Stimulated activated CD8-positive, alpha-beta memory T cell treated with anti-CD3 and anti-CD28 coated beads, Interleukin-15, amount 100 ng/mL, for 4 hours (primary cell): ENCODE results near the gene CASP14.
"Not testable (repeated sequence)": the region's sequence is repeated elsewhere in the genome, so short reads cannot be mapped to it uniquely, and the experiment has no call there.

Experiments used
- DNase-seq, 2 donors: peaks; one replicate each; pipeline ENCODE4 v3.0.0-alpha.2; 2020; ENCODE audit warnings: low read depth in 2 of 2

Gene CASP14, protein sequence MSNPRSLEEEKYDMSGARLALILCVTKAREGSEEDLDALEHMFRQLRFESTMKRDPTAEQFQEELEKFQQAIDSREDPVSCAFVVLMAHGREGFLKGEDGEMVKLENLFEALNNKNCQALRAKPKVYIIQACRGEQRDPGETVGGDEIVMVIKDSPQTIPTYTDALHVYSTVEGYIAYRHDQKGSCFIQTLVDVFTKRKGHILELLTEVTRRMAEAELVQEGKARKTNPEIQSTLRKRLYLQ

DNA sequence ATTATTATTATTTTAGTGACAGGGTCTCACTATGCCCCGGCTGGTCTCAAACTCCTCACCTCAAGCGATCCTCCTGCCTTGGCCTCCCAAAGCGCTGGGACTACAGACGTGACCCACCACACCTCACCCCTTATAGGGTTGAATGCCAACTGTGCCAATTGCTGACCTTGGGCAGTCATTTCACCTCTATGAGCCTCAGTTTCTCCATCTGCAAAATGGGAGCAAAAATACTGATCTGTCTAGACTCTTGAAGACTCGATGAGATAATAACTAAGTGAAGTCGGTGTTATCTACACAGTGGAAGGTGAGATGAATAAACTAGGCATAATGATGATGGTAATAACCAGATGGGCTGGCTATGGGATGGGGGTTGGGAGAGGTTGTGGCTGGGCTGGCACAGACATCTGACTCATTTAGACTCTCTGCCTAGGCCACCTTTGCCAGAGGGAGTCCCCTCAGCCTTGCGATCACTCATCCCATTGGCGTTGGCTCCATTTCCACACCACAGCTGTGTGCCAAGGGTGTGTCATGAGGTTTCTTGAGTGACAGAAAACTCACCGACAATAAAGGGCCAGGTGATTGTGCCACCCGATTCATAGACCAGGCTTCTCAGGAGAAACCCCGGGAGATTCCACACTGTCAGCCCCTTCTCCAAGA lies at the start of gene CASP14:
TSS of gene CASP14 (plus strand) at position 596 of the 657 bp plus-strand sequence. CDS start 2,772 bp downstream, outside the sequence.
- no peak for DNase-seq

DNA sequence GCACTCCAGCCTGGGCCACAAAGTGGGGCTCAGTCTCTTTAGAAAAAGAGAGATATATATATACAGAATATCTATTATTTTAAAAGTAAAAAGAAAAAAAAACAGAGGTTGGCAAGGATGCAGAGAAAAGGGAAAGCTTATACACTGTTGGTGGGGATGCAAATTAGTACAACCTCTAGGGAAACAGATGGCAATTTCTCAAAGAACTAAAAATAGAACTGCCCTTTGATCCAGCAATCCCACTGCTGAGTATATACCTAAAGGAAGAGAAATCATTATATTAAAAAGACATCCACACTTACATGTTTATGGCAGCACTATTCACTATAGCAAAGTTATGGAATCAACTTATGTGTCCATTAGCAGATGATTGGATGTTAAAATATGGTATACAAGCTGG lies 41.0 kb upstream of the CASP14 start:
- DNase-seq, result no peak

DNA sequence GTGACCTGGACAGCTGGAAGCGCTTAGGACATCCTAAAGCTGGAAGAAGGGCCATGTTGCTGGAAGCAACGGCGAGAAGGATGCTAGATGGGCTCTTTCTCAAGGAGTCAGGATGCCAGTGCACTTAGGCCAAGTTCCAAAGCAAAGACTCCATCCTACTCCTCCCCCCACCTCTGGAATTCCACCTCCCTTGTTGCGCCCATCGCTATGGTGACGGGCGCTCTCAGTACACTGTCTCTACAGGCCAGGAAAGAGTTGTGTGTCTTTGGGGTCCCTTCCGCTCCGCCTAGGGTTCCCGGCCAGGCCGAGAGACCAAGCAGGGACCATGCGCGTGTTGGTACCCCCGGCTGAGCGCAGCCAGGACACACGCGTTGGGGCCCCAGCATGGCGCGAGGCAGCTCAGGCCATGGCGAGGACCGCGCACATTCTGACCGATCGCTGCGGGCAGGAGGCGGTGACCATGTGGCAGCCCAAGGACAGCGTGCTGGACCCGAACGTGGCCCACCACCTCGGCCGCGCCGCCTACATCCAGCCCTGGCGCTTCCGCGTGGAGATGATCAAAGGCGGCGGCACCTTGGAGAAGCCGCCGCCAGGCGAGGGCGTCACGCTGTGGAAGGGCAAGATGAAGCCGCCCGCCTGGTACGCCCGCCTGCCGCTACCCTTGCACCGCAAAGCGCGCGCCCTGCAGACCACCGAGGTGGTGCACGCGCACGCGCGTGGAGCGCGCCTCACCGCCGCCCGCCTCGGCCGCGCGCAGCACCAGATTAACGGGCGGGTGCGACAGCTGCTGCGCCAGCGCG lies 38.6 kb upstream of the CASP14 start:
- DNase-seq, result no peak

DNA sequence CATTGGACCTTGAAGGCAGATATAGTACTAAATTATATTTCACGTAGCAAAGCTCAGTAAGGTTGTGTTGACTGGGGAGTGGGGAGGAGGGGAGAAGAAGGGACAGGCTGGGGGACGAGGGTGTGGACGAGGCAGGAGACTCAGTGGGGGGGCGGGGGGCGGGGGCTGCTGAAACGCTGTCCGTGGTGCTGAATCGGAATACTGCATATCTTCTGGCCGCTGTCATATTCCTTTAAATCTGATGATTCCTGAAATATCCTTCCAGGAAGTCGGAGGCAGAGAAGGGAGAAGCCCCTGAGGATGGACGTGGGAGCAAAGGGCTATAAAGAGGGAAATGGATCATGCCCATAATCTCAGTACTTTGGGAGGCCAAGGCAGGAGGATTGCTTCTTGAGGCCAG lies 34.7 kb upstream of the CASP14 start:
- DNase-seq, result no peak

DNA sequence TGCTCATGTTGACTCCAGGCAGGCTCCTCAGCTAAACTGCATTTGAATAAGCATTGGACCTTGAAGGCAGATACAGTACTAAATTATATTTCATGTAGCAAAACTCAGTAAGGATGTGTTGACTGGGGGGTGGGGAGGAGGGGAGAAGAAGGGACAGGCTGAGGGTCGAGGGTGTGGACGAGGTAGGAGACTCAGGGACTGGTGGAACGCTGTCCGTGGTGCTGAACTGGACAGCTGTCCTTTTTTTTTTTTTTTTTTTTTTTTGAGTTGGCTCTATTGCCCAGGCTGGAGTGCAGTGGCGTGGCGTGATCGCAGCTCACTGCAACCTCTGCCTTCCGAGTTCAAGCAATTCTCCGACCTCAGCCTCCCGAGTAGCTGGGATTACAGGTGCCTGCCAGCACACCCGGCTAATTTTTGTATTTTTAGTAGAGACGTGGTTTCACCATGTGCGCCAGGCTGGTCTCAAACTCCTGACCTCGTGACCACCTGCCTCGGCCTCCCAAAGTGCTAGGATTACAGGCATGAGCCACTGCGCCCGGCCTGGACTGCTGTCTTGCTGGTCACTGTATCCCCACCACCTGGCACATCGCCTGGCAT lies 33.2 kb upstream of the CASP14 start:
- no peak for DNase-seq

DNA sequence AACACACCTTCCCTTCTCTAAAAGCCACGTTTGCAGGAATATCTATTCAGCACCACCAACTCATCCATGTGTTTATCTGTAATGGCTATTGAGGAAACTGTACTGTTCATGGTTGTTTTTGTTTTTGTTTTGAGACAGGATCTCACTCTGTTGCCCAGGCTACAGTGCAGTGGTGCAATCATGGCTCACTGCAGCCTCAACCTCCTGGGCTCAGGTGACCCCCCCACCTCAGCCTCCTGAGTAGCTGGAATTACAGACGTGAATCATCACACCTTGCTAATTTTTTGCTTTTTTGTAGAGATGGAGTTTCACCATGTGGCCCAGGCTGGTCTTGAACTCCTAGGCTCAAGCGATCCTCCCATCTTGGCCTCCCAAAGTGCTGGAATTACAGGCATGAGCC lies 30.4 kb upstream of the CASP14 start:
- DNase-seq, result not testable (repeated sequence)

DNA sequence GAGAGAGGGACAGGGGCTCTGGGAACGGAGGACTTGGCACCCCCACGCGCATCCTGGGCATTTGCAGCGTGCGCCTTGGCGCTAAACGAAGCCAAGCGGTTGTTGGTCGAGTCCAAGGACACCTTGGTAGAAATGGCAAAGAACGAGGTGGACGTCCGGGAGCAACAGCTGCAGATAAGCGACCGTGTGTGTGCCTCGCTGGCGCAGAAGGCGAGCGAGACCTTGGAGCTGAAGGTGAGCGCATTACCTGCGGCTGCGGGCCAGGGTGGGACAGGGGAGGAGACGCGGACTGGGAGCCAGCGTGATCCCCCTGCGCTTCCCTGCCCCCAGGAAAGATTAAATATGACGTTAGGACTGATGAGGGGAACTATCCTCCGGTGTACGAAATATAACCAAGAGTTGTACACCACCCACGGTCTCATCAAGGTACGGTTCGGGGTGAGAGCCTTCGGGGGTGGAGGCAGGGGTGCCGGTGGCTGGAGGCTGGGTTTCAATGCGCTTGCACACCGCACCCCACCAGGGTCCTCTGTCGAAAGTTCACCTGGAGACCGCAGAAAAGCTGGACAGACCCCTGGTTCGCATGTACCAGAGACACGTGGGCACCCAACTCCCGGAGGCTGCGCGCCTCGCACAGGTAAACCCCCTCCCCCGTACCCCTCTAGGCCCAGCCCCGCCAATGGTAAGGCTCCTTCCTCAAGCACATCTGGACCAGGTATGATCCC lies 27.8 kb upstream of the CASP14 start:
- no peak for DNase-seq

DNA sequence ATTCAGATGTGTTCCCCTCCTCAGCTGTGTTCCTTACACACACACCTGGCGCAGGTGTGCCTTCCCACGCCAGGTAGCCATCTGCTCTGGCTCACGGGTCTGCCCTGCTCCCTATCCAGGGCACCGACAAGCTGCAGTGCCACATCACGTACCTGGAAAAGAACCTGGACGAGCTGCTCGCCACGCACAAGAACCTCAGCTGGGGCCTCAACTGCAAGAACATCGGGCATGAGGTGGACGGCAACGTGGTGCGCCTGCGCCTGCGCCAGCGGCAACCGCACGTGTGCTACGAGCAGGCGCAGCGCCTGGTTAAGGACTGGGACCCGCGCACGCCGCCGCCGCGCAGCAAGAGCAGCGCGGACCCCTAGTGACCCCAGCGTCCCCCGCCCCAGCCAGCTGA lies 26.5 kb upstream of the CASP14 start:
- DNase-seq, result no peak

DNA sequence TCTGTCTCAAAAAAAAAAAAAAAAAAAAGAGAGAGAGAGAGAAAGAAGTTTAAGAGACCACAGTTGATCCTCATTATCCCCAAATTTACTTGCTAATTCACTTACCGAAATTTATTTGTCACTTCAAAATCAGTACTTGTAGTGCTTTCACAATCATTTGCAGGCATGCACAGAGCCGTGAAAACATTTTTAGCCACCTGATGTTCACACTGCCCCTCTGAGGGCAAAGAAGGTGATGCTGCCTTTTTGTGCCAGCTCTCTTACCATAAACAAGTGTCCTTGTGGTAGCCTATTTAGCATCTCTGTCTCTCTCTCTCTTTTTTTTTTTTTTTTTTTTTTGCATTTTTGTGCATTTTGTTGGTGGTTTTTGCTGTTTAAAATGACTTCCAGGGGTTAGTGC lies 24.1 kb upstream of the CASP14 start:
- DNase-seq, result no peak

DNA sequence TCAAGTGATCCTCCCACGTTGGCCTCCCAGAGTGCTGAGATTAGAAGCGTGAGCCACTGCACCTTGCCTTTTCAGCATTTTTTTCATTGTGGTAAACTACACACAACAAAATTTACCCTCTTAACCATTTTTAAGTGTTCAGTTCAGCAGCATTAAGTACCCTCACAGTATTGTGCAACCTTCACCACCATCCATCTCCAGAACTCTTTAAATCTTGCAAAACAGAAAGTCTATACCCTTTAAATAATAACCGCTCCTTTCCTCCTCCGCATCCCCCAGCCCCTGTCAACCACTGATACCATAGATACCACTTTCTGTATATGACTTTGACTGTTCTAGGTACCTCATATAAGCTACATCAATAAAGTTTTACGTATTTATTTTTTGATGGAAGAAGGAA lies 20.8 kb upstream of the CASP14 start:
- no peak for DNase-seq

DNA sequence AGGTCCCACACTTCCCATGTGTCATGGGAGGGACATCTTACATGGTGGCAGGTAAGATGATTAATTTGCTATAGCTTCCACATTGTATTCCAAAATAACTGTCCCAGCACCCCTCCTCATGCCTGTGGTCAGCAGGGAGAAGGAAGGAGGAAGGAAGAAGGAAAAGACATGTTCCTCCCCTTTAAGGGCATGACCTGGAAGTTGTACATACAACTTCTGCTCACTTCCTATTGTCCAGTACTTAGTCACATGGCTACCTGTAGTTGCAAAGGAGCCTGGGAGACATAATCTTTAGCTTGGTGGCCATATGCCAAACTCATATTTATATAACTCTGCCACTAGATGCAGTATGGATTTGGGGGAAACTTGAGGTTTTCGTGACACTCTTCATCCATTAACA lies 17.6 kb upstream of the CASP14 start:
- DNase-seq, result no peak

DNA sequence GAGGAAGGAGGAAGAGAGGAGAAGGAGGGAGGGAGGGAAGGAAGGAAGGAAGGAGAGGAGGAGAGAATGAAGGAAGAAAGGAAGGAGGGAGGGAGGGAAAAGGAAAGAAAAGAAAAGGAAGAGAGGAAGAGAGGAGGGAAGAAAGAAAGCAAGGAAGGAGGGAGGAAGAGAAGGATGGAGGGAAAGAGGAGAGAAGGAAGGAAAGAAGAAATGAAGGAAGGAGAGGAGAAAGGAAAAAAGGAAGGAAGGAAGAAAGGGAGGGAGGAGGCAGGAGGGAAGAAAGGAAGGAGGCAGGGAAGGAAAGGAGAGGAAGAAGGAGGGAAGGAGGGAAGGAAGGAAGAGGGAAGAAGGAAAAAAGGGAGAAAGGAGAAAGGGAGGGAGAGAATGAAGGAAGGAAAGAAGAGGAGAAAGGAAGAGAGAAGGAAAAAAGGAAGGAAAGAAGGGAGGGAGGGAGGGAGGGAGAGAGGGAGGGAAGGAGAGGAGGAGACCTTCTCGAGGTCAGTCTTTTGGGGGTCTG lies 13.4 kb upstream of the CASP14 start:
- no peak for DNase-seq

DNA sequence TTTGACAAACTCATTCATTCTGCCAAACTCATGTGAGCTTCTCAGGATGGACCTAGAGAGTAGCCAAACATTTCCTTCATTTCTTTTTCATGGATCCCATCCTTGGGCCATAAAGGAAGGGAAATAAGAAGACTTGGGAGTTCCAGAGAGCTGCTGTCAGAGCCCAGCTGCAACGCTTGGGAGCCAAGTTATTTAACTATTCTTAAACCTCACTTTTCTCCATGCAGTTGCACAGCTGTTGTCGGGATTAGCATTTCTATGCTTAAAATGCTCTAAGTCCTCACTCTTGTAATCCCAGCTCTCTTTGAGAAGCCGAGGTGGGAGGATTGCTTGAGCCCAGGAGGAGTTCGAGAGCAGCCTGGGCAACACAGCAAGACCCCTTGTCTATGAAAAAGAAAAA lies 11.7 kb upstream of the CASP14 start:
- DNase-seq, result no peak

DNA sequence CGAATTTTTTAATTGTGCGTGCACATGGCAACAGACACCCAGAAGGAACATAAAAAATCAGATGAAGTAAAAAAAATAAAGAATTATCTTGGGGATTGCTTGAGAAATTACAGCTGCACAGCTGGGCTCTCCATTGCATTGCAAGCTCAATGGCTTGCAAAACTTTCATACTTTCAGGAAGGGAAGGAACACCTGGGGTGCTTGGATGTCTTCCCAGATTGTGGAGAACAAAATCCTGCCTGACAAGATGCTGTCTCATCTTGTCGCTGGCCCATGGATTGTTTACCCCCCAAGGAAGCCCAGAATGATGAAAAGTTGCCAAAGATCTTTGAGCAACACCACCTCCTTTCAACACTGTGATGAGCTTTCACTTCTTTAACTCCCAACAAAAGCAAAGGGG lies 11.0 kb upstream of the CASP14 start:
- DNase-seq, result no peak

DNA sequence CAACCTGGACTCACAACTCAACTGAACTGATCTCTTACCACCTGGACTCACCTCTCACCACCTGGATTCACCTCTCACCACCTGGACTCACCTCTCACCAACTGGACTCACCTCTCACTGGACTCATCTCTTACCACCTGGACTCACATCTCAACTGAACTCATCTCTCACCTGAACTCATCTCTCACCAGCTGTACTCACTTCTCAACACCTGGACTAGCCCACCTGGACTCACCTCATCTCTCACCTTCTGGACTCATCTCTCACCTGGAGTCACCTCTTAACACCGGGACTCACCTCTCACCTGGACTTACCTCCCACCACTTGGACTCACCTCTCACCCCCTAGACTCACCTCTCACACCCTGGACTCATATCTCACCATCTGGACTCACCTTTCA lies 7.3 kb upstream of the CASP14 start:
- DNase-seq, result no peak

DNA sequence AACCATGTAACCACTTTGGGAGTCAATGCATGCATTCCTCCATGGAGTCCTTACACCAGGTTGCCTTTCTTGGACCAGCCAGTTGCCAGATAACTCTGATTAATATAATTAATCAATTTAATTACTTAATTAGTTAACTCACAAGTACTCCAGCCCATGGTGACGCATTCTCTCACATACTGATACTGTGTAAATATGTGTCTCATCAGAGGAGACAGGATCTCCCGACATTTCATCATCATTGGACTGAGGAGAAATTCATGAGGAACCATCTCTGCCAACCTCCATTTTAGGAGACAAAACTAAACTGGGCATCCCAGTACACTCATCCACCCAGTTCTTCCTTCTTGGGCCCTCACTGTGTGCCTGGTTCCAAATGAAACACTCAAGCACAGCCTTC lies 6.5 kb upstream of the CASP14 start:
- no peak for DNase-seq

DNA sequence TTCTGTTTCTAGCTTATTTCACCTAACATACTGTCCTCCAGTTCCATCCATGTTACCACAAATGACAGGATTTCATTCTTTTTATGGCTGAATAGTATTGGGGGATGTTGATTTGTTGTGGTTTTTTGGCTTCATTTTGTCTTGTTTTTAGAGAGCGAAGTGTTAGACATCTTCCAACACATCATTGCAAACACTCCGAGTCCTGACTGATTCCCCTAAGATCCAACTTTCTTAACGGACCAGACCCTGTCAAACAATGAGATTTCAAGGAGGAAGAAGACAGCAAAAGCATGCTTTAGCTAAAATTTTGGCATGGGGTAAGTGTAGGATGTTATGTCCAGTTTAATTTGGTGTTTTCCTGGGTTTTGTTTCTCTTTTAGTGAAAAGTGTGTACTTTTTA lies 3.8 kb upstream of the CASP14 start:
- no peak for DNase-seq

DNA sequence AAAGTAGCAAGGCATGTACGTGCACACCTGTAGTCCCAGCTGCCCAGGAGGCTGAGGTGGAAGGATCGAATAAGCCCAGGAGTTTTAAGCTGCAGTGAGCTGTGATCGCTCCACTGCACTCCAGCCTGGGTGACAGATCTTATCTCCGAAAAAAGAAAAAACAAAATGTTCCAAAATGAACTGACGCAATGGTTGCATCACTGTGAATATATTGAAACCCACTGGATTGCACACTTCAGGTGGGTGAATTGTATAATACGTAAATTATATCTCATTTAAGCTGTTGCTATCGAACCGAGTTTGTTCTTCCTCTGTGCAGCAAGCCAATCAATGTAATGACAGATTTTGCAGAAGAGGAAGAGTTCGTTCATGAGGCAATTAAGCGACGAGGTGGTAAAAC lies 1.6 kb upstream of the CASP14 start:
- no peak for DNase-seq

DNA sequence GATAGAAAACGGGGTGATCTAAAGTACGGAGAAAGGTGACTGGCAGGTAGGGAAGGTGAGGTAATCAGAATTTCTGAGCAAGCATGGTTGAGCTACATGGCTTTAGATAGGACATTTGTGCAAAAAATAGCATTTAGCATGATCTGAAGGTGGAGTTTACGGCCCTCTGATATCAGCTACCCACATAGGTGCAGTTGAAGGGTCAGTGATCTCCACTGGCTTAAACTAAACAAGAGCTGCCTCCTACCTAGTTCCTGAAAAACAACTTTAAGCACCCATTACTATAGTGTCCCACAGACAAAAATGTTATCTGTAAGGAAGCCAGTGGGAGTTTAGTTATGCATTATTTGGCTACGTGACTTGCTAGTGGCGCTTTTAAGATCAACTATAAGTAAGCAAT lies 1.2 kb upstream of the CASP14 start:
- DNase-seq, result no peak

DNA sequence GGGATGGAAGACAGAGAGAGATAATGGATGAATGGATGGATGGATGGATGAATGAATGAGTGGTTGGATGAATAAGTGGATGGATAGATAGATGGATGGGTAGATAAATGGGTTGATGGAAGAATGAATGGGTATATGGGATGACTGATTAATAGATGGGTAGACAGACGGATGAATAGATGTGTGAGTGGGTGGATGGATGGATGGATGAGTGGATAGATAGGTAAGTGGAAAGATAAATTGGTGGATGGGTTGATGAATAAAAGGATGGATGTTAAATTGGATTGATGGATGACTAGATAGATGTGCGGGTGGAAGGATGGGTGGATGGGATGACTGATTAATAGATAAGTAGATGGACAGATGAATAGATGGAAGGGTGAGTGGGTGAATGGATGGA lies 1.4 kb downstream of the CASP14 start:
- no peak for DNase-seq

DNA sequence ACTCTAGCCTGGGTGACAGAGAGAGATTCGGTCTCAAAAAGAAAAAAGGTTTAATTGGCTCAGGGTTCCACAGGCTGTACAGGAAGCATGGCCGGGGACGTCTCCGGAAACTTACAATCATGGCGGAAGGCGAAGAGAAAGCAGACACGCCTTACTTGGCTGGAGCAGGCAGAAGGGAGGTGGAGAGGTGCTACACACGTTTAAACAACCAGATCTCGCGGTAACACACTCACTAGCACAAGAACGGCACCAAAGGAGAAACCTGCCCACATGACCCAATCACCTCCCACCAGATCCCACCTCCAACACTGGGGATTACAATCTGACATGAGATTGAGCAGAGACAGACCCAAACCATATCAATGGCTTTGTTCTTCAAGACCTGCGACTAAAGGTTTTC lies 12.8 kb downstream of the CASP14 start:
- no peak for DNase-seq

DNA sequence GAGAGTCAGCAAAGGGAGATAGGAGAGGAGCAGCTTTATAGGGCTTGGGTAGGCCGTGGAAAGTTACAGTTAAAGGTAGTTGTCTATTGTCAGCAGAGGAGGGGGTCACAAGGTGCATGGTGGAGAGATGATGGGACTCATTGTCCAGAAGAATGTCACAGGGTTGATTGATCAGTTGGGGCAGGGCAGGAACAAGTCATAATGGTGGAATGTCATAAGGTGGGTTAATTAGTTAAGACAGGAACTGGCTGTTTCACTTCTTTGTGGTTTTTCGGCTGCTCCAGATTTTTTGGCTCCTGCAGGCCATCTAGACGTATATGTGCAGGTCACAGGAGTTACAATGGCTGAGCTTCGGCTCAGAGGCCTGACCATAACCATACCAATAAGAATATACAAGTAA lies 21.1 kb downstream of the CASP14 start:
- not testable (repeated sequence) for DNase-seq
